HG03135 (cell line): ENCODE results near the gene RTN4RL2.

Experiments used
- ATAC-seq: cut with Tn5 transposase; IDR thresholded peaks from one replicate; pipeline ENCODE4 v1.9.1; 2021; ENCODE audit warnings: mild to moderate bottlenecking, moderate library complexity; ENCODE audit not compliant: unreplicated experiment

The RTN4RL2 gene

GRCh38 chr11:57479911-57480310 is 19.6 kb downstream of the RTN4RL2 start:
- no peak for ATAC-seq

- no peak for ATAC-seq
Measured at GRCh38 chr11:57480409-57481137, 20.2 kb downstream of the RTN4RL2 start.

- ATAC-seq, result no peak
Measured at GRCh38 chr11:57481315-57481714, 21.0 kb downstream of the RTN4RL2 start.

- ATAC-seq, result no peak
Measured at GRCh38 chr11:57481915-57482781, 21.8 kb downstream of the RTN4RL2 start.

- ATAC-seq, result peak; percentile 40
Measured at GRCh38 chr11:57482782-57483561, 22.6 kb downstream of the RTN4RL2 start.

GRCh38 chr11:57483562-57483918 is 23.2 kb downstream of the RTN4RL2 start:
- ATAC-seq, result no peak

- peak; percentile 54 for ATAC-seq
Measured at GRCh38 chr11:57484141-57484710, 23.9 kb downstream of the RTN4RL2 start.

GRCh38 chr11:57485217-57485990 is 25.1 kb downstream of the RTN4RL2 start:
- ATAC-seq, result no peak

GRCh38 chr11:57487021-57487778 is 26.9 kb downstream of the RTN4RL2 start:
- no peak for ATAC-seq

- no peak for ATAC-seq
Measured at GRCh38 chr11:57487920-57488659, 27.8 kb downstream of the RTN4RL2 start.

GRCh38 chr11:57490456-57491248 is 30.3 kb downstream of the RTN4RL2 start:
- no peak for ATAC-seq

- no peak for ATAC-seq
Measured at GRCh38 chr11:57491371-57492061, 31.2 kb downstream of the RTN4RL2 start.

GRCh38 chr11:57493507-57494503 is 33.5 kb downstream of the RTN4RL2 start:
- peak; percentile 69 for ATAC-seq

- ATAC-seq, result no peak
Measured at GRCh38 chr11:57496109-57496820, 35.9 kb downstream of the RTN4RL2 start.
